ENCODE data around the gene CXCL6.

The CXCL6 gene

GRCh38 chr4:73868206-73869129, 32.0 kb downstream of the CXCL6 start:
- DNase-seq, result no peak

DNA sequence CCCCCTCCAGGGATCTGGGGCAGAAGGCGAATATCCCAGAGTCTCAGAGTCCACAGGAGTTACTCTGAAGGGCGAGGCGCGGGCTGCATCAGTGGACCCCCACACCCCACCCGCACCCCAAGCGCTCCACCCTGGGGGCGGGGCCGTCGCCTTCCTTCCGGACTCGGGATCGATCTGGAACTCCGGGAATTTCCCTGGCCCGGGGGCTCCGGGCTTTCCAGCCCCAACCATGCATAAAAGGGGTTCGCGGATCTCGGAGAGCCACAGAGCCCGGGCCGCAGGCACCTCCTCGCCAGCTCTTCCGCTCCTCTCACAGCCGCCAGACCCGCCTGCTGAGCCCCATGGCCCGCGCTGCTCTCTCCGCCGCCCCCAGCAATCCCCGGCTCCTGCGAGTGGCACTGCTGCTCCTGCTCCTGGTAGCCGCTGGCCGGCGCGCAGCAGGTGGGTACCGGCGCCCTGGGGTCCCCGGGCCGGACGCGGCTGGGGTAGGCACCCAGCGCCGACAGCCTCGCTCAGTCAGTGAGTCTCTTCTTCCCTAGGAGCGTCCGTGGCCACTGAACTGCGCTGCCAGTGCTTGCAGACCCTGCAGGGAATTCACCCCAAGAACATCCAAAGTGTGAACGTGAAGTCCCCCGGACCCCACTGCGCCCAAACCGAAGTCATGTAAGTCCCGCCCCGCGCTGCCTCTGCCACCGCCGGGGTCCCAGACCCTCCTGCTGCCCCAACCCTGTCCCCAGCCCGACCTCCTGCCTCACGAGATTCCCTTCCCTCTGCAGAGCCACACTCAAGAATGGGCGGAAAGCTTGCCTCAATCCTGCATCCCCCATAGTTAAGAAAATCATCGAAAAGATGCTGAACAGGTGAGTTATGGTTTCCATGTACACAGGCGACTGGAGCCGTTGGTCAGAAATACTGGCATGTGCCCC, 32.9 kb downstream of the CXCL6 start, which contains the start of gene CXCL1:
Gene CXCL1, plus strand, starts transcription at position 264 of the 926 bp plus-strand sequence. Its CDS starts 78 bp downstream, at position 342.
- peak; percentile 50 for DNase-seq

GRCh38 chr4:73870260-73870659, 33.8 kb downstream of the CXCL6 start:
- DNase-seq, result no peak

GRCh38 chr4:73870768-73871167, 34.3 kb downstream of the CXCL6 start:
- peak; percentile 33 for DNase-seq

DNA sequence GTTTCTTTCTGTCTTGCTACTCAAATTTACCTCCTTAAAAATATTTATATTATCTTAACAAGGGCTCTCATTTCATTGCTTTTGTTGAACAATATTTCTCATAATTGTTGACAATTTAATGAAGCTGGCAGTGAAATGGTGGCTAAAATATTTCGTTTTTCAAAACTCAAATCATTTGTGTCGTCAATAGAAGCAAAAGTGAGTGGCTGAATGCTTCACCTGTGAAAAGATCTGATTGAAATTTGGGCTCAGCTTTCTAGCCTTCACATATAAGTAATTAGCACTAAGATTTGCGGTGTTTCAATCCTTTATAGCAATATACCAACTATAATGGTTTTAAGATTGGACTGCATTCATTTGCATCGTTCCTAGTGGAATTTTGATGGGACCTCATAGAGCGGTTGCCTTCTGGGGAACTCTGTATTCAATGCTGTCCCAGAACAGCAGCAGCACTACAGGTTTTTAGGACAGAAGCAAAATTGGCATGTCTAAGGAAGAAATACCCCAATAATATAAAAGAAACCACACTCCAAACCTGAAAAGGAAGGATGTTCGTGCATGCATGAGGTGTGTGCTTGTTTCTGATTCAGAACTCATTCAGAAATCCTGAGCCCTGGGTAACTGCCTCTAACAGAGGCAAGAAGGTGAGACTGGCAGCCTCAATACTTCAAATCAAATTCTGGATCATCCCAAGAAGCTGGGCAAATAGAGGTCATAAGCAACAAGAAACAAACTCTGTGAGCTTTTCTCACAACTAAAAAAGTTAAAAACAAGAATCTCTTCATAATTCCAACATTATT, 35.2 kb downstream of the CXCL6 start:
- no peak for DNase-seq

- DNase-seq, result no peak
Measured at GRCh38 chr4:73872316-73873108, 36.0 kb downstream of the CXCL6 start.

DNA sequence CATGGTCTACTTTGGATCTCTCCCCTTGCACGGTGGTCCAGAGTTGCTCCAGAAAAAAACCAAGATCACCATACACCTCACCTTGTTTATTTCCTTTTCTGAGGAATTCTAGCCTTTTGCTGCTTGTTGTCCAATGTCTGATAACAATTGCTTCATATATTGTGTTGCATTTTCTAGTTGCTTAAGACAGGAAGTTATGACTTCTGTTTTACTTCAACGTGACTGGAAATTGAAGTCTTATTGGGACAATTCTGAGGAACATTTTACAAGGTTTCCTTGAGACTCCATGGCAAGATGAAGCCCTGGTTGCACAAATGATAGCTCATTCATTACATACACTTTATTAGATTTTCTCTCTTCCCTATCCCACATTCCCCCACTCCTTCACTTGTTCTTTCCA, 37.9 kb downstream of the CXCL6 start:
- DNase-seq, result no peak

- no peak for DNase-seq
Measured at GRCh38 chr4:73875401-73875800, 38.9 kb downstream of the CXCL6 start.

DNA sequence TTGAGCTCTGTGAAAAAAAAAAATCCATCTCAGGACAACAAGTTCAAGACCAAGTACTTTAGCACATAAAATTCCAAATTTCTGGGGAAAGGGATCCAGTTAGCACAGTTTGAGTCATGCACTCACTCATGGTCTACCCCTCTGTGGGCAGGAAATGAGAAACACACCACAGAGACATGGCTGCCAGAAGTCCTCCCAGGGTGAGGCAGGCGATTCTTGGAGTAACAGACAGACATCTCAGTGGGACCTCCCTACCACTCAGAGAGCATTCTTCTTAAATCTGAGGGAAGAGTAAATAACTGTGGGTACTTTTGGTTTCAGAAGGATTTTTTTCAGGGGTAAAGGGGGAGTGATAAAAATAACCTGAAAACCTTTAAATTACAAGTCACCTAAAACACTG, 46.8 kb downstream of the CXCL6 start:
- peak; percentile 90 for DNase-seq

DNA sequence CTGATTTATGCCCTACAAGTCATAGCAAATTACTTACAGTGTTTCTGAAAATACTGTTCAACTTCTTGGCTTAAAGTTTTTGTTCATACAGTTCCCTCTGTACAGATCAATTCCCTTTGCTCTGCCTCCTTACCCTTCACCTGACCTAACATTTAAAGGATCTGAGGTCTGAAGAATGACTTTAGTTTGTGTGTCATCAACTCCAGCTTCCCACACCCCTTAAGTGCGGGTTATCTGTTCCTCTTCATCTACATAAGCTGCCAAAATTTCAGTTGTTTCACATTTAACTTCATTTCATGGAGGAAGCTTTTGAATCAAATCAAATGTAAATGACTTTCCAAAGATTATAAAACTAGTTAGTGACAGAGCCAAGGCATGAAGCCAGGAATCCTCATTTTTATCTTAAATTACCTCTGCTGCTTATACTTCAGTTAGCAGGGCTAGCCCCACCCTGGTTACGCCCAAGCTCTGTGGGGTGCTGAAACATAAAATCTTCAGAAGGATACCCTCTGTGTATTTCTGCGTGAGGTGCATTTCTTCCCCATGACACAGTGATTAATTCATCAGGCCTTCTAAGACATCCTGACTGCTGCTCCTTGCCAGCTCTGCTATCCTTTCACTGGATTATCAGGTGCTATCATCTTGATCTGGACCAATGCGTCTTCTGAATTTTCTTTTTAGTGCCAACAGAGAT, 49.2 kb downstream of the CXCL6 start:
- DNase-seq, result no peak

Measured in fibroblast of skin of abdomen (primary cell).